HT1080 (cell line): ENCODE data around the gene SPAAR. TPM values are rescaled to one million over a fixed set of nuclear protein-coding genes. Genes with fewer than 3 reads are reported as not detected.
"Not testable (repeated sequence)": the region's sequence is repeated elsewhere in the genome, so short reads cannot be mapped to it uniquely, and the experiment has no call there.

Experiments
- DNase-seq: peaks from one replicate; pipeline ENCODE4 v3.0.0-alpha.2; 2015; ENCODE audit warnings: low read depth
- polyA plus RNA-seq, 2 experiments: library from polyadenylated mRNA; depleted of rRNA; stranded (reverse); fragments of >200 nt; gene quantifications; 2 replicates each; pipeline ENCODE4 v1.2.3, GENCODE V29; 2015
- total RNA-seq: library from RNA; depleted of rRNA; stranded (reverse); fragments of >200 nt; shearing (Covaris generic); gene quantifications from 2 replicates; pipeline ENCODE4 v1.2.3, GENCODE V29; 2014; rRNA removed

The SPAAR gene
- 0.05 and 0.23 TPM in 2 replicates for total RNA-seq
- 0.19 and 0.35 TPM in 2 replicates for polyA plus RNA-seq (2015; cell fraction: cytosol; rRNA removed)
- 0.22 and 0.44 TPM in 2 replicates for polyA plus RNA-seq (2015; cell fraction: nucleus; rRNA removed)

GRCh38 chr9:35909274-35909673, at the start of gene SPAAR:
Gene SPAAR, plus strand, starts transcription at chr9:35909490. Its CDS starts 974 bp downstream, at chr9:35910464.
- DNase-seq, result no peak

GRCh38 chr9:35859990-35860339, 49.3 kb upstream of the SPAAR start:
- no peak for DNase-seq

GRCh38 chr9:35861161-35861897, 48.0 kb upstream of the SPAAR start:
- no peak for DNase-seq

- DNase-seq, result no peak
Observed at GRCh38 chr9:35862328-35862727, 47.0 kb upstream of the SPAAR start.

GRCh38 chr9:35863583-35863982, 45.7 kb upstream of the SPAAR start:
- DNase-seq, result no peak

DNA sequence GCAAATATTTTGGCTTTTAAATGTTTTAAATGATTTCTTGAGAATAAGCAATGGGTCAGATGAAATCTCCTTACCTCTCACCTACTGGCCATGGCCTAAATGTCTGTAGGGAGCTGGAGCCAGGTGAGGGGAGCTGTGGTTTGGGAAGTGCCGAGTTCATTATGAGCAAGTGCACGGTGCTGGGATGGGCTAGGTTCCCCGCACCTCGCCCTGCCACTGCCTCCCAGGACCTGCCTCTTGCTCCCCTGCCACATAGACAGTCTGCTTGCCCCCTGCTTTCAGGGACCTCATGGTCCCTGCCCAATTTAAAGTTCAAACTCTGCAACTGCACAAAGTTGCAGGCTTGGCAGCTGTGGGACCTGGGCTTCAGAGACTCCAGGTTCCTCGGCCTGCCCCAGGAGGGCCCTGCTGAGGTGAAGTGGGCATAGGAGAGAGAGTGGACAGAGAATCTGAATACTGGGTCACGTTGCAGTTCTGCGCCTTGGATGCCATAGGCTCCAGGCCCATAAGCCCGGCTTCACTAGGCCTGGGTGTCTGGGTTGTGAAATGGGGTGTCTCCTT, 44.5 kb upstream of the SPAAR start:
- no peak for DNase-seq

GRCh38 chr9:35867538-35867937, 41.8 kb upstream of the SPAAR start:
- DNase-seq, result no peak

DNA sequence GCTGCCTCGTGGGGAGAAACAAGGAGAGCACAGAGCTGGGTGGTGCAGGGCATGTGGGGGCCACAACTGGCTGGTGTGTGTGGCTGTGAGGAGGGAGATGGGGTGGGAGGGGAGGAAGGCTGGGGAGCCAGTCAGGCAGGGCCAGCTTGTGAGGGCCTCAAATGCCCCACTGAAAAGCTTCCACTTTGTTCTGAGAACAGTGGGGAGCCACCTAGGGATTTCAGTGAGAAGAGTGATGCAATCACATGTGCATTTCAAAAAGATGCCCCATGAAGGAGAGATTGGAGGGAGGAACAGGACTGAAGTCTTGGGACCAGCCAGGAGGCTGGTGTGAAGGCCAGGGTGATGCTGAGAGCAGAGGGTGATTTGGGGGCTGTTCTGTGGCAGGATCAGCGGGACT, 40.4 kb upstream of the SPAAR start:
- no peak for DNase-seq

- no peak for DNase-seq
Observed at GRCh38 chr9:35869621-35870216, 39.6 kb upstream of the SPAAR start.

GRCh38 chr9:35870351-35870923, 38.9 kb upstream of the SPAAR start, which contains the start of gene OR13J1:
Gene OR13J1, minus strand, starts transcription at chr9:35870401. Its CDS starts 0 bp downstream, at chr9:35870401.
- no peak for DNase-seq

DNA sequence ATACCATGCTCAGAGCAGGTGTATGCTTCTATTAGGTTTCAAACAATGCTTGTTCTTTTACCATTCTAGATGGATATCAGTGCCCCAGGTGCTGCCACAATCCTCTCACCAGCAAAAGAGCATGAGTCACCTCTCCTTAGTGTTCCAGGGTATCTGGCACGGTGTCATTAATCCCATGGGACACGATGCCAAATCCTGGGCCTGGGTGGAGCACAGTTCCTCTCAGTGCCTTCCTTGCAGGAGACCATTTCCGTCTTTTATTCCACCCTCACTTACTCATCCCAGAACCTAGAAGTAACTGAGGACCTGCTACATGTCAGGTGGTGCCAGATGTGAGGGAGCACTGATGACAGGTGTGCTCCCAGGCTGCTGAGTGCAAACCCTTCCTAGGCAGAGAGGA, 37.7 kb upstream of the SPAAR start:
- DNase-seq, result peak; percentile 66

DNA sequence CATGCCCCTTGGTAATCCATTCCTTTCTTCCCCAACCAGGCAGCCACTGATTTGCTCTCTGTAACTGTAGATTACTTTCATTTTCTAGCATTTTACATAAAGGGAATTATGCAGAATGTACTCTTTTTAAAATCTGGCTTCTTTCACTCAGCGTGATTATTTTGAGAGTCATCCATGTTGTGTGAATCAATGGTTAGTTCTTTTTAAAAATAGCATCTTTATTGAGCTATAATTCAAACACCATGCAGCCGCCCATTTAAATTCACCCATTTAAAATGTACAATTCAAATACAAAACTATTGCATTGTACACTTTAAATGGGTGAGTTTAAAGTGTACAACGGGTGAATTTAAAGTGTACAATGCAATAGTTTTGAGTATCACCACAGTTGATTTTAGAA, 36.8 kb upstream of the SPAAR start:
- no peak for DNase-seq

DNA sequence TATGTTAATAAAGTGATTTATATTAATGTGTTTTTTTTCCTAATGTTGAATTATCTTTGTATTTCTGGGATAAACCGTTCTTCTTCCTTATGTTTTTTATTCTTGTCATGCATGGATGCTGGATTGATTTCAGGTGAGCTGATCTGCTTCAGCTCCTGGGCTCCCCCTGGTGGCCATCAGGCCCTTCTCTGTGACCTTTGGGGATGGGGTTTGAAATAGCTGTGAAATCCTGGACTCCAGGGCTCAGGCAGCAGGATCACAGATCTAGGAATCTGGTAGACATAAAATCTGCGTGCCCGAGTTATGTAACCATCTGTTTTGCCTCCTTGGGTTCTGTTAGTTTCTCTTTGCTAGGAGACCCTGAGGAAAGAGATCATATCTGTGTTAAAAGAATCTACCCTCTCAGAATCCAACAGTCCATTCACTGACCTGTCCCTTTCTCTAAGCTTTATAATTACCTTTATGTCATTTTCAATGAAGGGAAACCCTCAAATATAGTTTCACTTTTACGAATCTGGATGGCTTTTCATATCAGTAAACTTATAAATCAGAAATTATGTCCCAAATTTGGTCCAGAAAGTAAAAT, 26.9 kb upstream of the SPAAR start:
- peak; percentile 70 for DNase-seq

GRCh38 chr9:35882996-35883395, 26.3 kb upstream of the SPAAR start:
- peak; percentile 21 for DNase-seq

DNA sequence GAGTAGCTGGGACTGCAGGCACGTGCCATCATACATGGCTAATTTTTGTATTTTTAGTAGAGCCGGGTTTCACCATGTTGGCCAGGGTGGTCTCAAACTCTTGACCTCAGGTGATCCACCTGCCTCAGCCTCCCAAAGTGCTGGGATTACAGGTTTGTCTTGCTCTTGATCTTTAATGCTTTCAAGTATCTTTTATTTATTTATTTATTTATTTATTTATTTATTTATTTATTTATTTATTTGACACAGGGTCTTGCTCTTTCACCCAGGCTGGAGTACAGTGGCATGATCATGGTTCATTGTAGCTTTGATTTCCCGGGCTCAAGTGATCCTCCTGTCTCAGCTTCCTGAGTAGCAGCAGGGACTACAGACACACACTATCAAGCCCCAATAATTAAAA, 24.4 kb upstream of the SPAAR start:
- not testable (repeated sequence) for DNase-seq

- DNase-seq, result no peak
Observed at GRCh38 chr9:35891646-35892045, 17.6 kb upstream of the SPAAR start.

DNA sequence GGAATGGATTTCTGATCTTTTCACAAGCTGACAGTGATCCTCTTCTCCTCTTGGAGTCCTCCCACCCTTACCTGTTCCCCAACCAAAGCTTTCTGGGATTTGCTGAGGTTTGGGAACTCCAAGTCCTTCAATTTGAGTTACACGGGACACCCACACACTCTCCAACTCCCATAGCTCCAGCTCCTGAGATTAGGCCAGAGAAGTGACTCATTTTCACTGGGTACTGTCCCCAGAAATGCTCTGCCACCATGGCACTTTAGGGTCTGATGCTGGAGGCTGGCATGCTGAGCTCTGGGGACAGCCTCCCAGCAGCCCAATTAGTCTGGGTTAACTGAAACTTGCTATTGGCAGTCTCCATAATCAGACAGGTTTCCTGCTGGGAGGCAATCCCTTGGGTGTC, 17.2 kb upstream of the SPAAR start:
- no peak for DNase-seq

DNA sequence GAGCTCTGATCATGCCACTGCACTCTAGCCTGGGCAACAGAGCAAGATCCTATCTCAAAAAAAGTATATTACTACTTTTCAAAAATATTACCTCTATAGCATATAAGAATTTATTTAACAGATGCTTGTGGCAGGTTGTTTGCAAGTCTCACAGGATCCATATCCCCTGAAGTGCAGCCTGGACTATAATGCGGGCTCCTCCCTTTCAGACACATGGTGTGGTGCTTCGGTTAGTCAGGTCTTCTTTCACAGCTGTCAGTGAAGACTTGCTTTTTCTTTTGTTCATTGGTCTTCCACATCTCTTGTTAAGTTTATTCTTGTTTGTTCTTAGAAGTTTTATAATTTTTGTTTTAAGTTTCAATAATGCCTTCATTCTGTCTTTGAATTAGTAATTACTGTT, 12.7 kb upstream of the SPAAR start:
- no peak for DNase-seq

DNA sequence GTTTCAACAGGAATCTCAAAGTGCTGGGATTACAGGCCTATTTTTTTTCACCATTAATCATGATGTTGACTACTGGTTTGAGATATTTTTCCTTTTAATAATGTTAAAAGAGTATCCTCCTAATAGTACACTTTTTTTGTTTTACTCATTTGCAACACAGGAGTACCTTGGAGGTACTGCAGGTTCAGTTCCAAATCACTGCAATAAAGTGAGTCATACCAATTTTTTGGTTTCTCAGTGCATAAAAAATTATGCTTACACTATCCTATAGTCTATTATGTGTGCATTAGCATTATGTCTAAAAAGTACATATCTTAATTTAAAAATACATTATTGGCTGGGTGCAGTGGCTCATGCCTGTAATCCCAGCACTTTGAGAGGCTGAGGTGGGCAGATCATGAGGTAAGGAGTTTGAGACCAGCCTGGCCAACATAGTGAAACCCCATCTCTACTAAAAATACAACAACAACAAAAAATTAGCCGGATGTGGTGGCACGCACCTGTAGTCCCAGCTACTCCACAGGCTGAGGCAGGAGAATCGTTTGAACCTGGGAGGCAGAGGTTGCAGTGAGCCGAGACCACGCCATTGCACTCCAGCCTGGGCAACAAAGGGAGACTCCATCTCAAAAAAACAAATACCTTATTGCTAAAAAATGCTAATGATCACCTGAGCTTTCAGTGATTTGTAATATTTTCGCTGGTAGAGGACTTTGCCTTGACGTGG, 11.8 kb upstream of the SPAAR start:
- DNase-seq, result not testable (repeated sequence)

GRCh38 chr9:35898337-35898736, 11.0 kb upstream of the SPAAR start:
- no peak for DNase-seq

DNA sequence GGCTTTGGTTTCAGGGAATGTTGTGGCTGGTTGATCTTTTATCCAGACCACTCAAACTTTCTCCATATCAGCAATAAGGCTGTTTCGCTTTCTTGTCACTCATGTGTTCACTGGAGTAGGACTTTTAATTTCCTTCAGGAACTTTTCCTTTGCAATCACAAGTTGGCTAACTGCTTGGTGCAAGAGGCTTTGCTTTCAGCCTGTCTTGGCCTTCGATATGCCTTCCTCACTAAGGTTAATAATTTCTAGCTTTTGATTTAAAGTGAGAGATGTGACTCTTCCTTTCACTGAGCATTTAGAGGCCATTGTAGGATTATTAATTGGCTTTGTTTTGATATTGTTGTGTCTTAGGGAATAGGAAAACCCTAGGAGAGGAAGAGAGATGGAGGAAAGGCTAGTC, 10.3 kb upstream of the SPAAR start:
- no peak for DNase-seq
